Fibroblast of skin of left quadriceps (primary cell): ENCODE results near the gene SRP68.

ENCODE experiments used
- DNase-seq, 2 experiments: peaks; one replicate each; pipeline ENCODE4 v3.0.0-alpha.2; 2013; ENCODE audit warnings: low read depth in 2 of 2

Gene SRP68

GRCh38 chr17:76072148-76072858 lies at the start of gene SRP68:
Gene SRP68 (minus strand): TSS chr17:76072517. CDS start chr17:76072491, 26 bp downstream.
- peak; percentile 71 to 78 for DNase-seq

- DNase-seq = no peak
These were observed 49.7 kb upstream of the SRP68 start for GRCh38 chr17:76121932-76122430.

- DNase-seq = no peak
These were observed 48.3 kb upstream of the SRP68 start for GRCh38 chr17:76120658-76121008.

- DNase-seq = no peak
These were observed 47.4 kb upstream of the SRP68 start for GRCh38 chr17:76119409-76120371.

GRCh38 chr17:76115138-76115754 lies 42.9 kb upstream of the SRP68 start:
- no peak for DNase-seq

- DNase-seq = no peak
These were observed 39.6 kb upstream of the SRP68 start for GRCh38 chr17:76111956-76112355.

GRCh38 chr17:76107509-76107908 lies 35.2 kb upstream of the SRP68 start:
- no peak for DNase-seq

GRCh38 chr17:76106703-76107102 lies 34.4 kb upstream of the SRP68 start:
- peak; percentile 61 to 62 for DNase-seq

- DNase-seq = no peak
These were observed 32.5 kb upstream of the SRP68 start for GRCh38 chr17:76104896-76105231.

GRCh38 chr17:76104140-76104895 lies 32.0 kb upstream of the SRP68 start:
- no peak for DNase-seq

- DNase-seq = peak; percentile 79 to 82
These were observed 31.2 kb upstream of the SRP68 start, which contains the start of gene EXOC7 for GRCh38 chr17:76103274-76104139. Gene EXOC7 (minus strand): TSS chr17:76103787. CDS start chr17:76103692, 95 bp downstream.

GRCh38 chr17:76102944-76103273 lies 30.6 kb upstream of the SRP68 start:
- DNase-seq = no peak

- no peak for DNase-seq
These were observed 25.5 kb upstream of the SRP68 start for GRCh38 chr17:76097716-76098295.

GRCh38 chr17:76095943-76096342 lies 23.6 kb upstream of the SRP68 start:
- no peak for DNase-seq

- no peak for DNase-seq
These were observed 21.7 kb upstream of the SRP68 start for GRCh38 chr17:76094046-76094445.

GRCh38 chr17:76092526-76093413 lies 20.5 kb upstream of the SRP68 start:
- no peak for DNase-seq

GRCh38 chr17:76091526-76092286 lies 19.4 kb upstream of the SRP68 start:
- no peak for DNase-seq

GRCh38 chr17:76090517-76091129 lies 18.3 kb upstream of the SRP68 start:
- DNase-seq = no peak
